HL-60 (cell line): ENCODE results near the gene SYVN1.
A peak's percentile ranks its signal among the peaks of the same experiment; 100 is the strongest.

ENCODE experiments used
- DNase-seq, 2 experiments: peaks; one replicate each; pipeline ENCODE4 v3.0.0-alpha.2; 2010 to 2020; ENCODE audit warnings: low read depth in 1 of 2, low spot score in 1 of 2
- H3K27ac ChIP-seq: fragments of 250-450 bp; sonication (Bioruptor Pico); replicated peaks from 2 replicates; pipeline ENCODE4 v1.5.1; 2020; ENCODE audit warnings: mild to moderate bottlenecking, moderate library complexity
- H3K27me3 ChIP-seq: fragments of 250-450 bp; sonication (Bioruptor Pico); 2 replicates; pipeline ENCODE4 v1.5.1; 2021; ENCODE audit warnings: mild to moderate bottlenecking, moderate library complexity; ENCODE audit not compliant: insufficient read depth, poor library complexity, severe bottlenecking
- H3K4me3 ChIP-seq: replicated peaks from 2 replicates; pipeline ENCODE4 v1.5.1; 2011; ENCODE audit warnings: mild to moderate bottlenecking, control low read depth, low read length; ENCODE audit not compliant: insufficient read depth
- GABPA ChIP-seq: IDR thresholded peaks from 2 replicates; pipeline ENCODE4 v1.6.1; 2012; ENCODE audit warnings: low read depth
- POLR2AphosphoS5 ChIP-seq: IDR thresholded peaks from 2 replicates; pipeline ENCODE4 v1.6.1; 2012; ENCODE audit warnings: low read depth
- SPI1 ChIP-seq: IDR thresholded peaks from 2 replicates; pipeline ENCODE4 v1.6.1; 2012; ENCODE audit warnings: low read depth, mild to moderate bottlenecking, borderline replicate concordance
- TF ChIP-seq, protein P1 (sequence below): IDR thresholded peaks from one replicate; pipeline ENCODE4 v1.5.1; 2011; ENCODE audit warnings: low read length, control low read depth, inconsistent platforms; ENCODE audit not compliant: insufficient read depth
- TF ChIP-seq, protein P2 (sequence below): IDR thresholded peaks from 2 replicates; pipeline ENCODE4 v1.6.1; 2012; ENCODE audit warnings: low read depth; ENCODE audit not compliant: insufficient replicate concordance

SYVN1 gene

GRCh38 chr11:65115361-65116082, 18.8 kb downstream of the SYVN1 start:
- TF ChIP-seq SPI1 (no peak), GABPA (no peak), POLR2AphosphoS5 (no peak)
- TF ChIP-seq, protein P1, sequence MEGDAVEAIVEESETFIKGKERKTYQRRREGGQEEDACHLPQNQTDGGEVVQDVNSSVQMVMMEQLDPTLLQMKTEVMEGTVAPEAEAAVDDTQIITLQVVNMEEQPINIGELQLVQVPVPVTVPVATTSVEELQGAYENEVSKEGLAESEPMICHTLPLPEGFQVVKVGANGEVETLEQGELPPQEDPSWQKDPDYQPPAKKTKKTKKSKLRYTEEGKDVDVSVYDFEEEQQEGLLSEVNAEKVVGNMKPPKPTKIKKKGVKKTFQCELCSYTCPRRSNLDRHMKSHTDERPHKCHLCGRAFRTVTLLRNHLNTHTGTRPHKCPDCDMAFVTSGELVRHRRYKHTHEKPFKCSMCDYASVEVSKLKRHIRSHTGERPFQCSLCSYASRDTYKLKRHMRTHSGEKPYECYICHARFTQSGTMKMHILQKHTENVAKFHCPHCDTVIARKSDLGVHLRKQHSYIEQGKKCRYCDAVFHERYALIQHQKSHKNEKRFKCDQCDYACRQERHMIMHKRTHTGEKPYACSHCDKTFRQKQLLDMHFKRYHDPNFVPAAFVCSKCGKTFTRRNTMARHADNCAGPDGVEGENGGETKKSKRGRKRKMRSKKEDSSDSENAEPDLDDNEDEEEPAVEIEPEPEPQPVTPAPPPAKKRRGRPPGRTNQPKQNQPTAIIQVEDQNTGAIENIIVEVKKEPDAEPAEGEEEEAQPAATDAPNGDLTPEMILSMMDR: no peak
- TF ChIP-seq, protein P2, sequence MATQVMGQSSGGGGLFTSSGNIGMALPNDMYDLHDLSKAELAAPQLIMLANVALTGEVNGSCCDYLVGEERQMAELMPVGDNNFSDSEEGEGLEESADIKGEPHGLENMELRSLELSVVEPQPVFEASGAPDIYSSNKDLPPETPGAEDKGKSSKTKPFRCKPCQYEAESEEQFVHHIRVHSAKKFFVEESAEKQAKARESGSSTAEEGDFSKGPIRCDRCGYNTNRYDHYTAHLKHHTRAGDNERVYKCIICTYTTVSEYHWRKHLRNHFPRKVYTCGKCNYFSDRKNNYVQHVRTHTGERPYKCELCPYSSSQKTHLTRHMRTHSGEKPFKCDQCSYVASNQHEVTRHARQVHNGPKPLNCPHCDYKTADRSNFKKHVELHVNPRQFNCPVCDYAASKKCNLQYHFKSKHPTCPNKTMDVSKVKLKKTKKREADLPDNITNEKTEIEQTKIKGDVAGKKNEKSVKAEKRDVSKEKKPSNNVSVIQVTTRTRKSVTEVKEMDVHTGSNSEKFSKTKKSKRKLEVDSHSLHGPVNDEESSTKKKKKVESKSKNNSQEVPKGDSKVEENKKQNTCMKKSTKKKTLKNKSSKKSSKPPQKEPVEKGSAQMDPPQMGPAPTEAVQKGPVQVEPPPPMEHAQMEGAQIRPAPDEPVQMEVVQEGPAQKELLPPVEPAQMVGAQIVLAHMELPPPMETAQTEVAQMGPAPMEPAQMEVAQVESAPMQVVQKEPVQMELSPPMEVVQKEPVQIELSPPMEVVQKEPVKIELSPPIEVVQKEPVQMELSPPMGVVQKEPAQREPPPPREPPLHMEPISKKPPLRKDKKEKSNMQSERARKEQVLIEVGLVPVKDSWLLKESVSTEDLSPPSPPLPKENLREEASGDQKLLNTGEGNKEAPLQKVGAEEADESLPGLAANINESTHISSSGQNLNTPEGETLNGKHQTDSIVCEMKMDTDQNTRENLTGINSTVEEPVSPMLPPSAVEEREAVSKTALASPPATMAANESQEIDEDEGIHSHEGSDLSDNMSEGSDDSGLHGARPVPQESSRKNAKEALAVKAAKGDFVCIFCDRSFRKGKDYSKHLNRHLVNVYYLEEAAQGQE: no peak
- no peak overlapping the region for H3K4me3 ChIP-seq
- no peak overlapping the region for H3K27ac ChIP-seq
- DNase-seq: no peak
- no peaks in the 10 kb centered on the region for H3K27me3 ChIP-seq

- no peak overlapping the region for H3K4me3 ChIP-seq
- no peak for DNase-seq
- TF ChIP-seq GABPA (no peak), POLR2AphosphoS5 (no peak)
- TF ChIP-seq, protein P1: no peak
- no peaks in the 10 kb centered on the region for H3K27me3 ChIP-seq
- no peak overlapping the region for H3K27ac ChIP-seq
Measured at GRCh38 chr11:65114538-65115171, 19.7 kb downstream of the SYVN1 start.

- no peak overlapping the region for H3K27ac ChIP-seq
- peak; percentile 9; the same call in 1 of the 2 replicates for TF ChIP-seq SPI1
- TF ChIP-seq, protein P1: no peak
- H3K27me3 ChIP-seq: no peaks in the 10 kb centered on the region
- H3K4me3 ChIP-seq: no peak overlapping the region
- no peak for DNase-seq
Measured at GRCh38 chr11:65113839-65114238, 20.5 kb downstream of the SYVN1 start.

DNA sequence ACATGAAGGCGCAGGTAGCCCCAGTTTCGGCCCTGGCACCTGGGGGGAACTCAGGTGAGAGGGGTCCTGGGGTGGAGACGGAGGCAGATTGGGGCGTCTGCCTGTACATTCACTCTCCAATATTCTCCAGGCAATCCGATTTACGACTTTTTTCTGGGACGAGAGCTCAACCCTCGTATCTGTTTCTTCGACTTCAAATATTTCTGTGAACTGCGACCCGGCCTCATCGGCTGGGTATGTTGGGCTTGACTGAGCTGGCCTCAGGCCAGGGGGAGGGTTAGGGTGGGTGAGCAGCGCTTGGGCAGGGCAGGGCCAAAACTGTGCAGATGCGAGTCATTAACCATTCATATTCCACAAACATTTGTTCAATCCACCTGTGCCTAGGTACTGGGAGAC, 21.0 kb downstream of the SYVN1 start:
- H3K27me3 ChIP-seq: no peaks in the 10 kb centered on the region
- H3K4me3 ChIP-seq: no peak overlapping the region
- TF ChIP-seq, protein P2: no peak
- TF ChIP-seq GABPA: no peak
- no peak for TF ChIP-seq SPI1
- no peak; the same call in 1 of the 2 replicates for TF ChIP-seq POLR2AphosphoS5
- TF ChIP-seq, protein P1: no peak
- no peak overlapping the region for H3K27ac ChIP-seq
- no peak for DNase-seq
